Natural killer cell (primary cell): ENCODE results near the gene HORMAD2. TPM values are rescaled to one million over a fixed set of nuclear protein-coding genes. Genes with fewer than 3 reads are reported as not detected.

Experiments
- ATAC-seq, 3 donors: fragments of 150-1000 bp in 2 of 3; fragments of 200-7000 bp in 1 of 3; cut with Tn5 transposase; 1 replicate in 1 of 3; 2 replicates in 2 of 3; pipeline ENCODE4 v1.10.0; 2021; ENCODE audit warnings: mild to moderate bottlenecking in 2 of 3, moderate library complexity in 2 of 3
- DNase-seq, 2 donors: peaks; one replicate each; pipeline versions ENCODE4 v3.0.0 to v3.0.0-alpha.2; 2013 to 2021; ENCODE audit warnings: mixed read lengths in 1 of 2
- H3K27ac ChIP-seq: one replicate; pipeline ENCODE4 v1.5.1; 2013; ENCODE audit warnings: mild to moderate bottlenecking, low read length
- H3K27me3 ChIP-seq: one replicate; pipeline ENCODE4 v1.6.1; 2013; ENCODE audit warnings: low read length; ENCODE audit not compliant: control insufficient read depth, insufficient read depth
- H3K36me3 ChIP-seq: one replicate; pipeline ENCODE4 v1.6.1; 2013; ENCODE audit warnings: low read length; ENCODE audit not compliant: control insufficient read depth, insufficient read depth
- H3K4me1 ChIP-seq: one replicate; pipeline ENCODE4 v1.6.1; 2013; ENCODE audit warnings: low read length; ENCODE audit not compliant: control insufficient read depth, insufficient read depth
- H3K4me3 ChIP-seq: one replicate; pipeline ENCODE4 v1.5.1; 2013; ENCODE audit warnings: low read length
- H3K9me3 ChIP-seq: one replicate; pipeline ENCODE4 v1.6.1; 2013; ENCODE audit warnings: low read length; ENCODE audit not compliant: control insufficient read depth, insufficient read depth
- H3K27ac Mint-ChIP-seq, 2 donors: one replicate each; pipeline ENCODE4 v1.8.0; 2022; ENCODE audit warnings: mild to moderate bottlenecking in 2 of 2, mixed read lengths in 2 of 2, moderate library complexity in 1 of 2
- H3K27me3 Mint-ChIP-seq, 2 donors: one replicate each; pipeline ENCODE4 v1.8.0; 2022; ENCODE audit warnings: low read depth in 2 of 2, mixed read lengths in 2 of 2
- H3K36me3 Mint-ChIP-seq: one replicate; pipeline ENCODE4 v1.8.0; 2022; ENCODE audit warnings: mixed read lengths
- H3K4me1 Mint-ChIP-seq, 2 donors: one replicate each; pipeline ENCODE4 v1.8.0; 2022; ENCODE audit warnings: mixed read lengths in 2 of 2
- H3K4me3 Mint-ChIP-seq: one replicate; pipeline ENCODE4 v1.8.0; 2022; ENCODE audit warnings: mild to moderate bottlenecking, moderate library complexity, mixed read lengths
- H3K9me3 Mint-ChIP-seq, 2 donors: one replicate each; pipeline ENCODE4 v1.8.0; 2022; ENCODE audit warnings: mixed read lengths in 2 of 2
- CTCF ChIP-seq: fragments of 200-600 bp; IDR thresholded peaks from one replicate; pipeline ENCODE4 v1.8.0; 2022; ENCODE audit warnings: antibody characterized with exemption
- WGBS: methylation state at CpG from one replicate; pipeline ENCODE4 v1.1.7; 2013; ENCODE audit warnings: missing lambda C conversion rate; ENCODE audit not compliant: insufficient coverage; 5-methylcytosine and 5-hydroxymethylcytosine counted together
- intact Hi-C: fragments of 100-400 bp; cut with micrococcal nuclease; formaldehyde crosslinking; loops from one replicate; pipeline ENCODE4 v1.14.2; 2022
- total RNA-seq, 4 donors: library from RNA; stranded (reverse); fragments of 120-200 nt in 1 of 4; gene quantifications; one replicate each; pipeline versions ENCODE4 v1.2.3 to v1.2.4, GENCODE V29; 2013 to 2022

HORMAD2 gene
- total RNA-seq, 3 donors from 2014 or later (not counting 1 experiment from before 2014, with no cell fraction given), result not detected

GRCh38 chr22:30040499-30041260, 39.6 kb upstream of the HORMAD2 start:
- 82% methylated on average over 9 of the region's 11 CpGs for WGBS
- H3K9me3 Mint-ChIP-seq, result no peaks in the 10 kb centered on the region

GRCh38 chr22:30041475-30041874, 38.8 kb upstream of the HORMAD2 start:
- no peaks in the 10 kb centered on the region for H3K36me3 Mint-ChIP-seq
- Histone ChIP-seq H3K4me3 (no peak overlapping the region), H3K36me3 (no peaks in the 10 kb centered on the region), H3K4me1 (no peaks in the 10 kb centered on the region), H3K9me3 (no peaks in the 10 kb centered on the region), H3K27ac (no peak overlapping the region), H3K27me3 (no peaks in the 10 kb centered on the region)
- no peak overlapping the region for H3K4me3 Mint-ChIP-seq
- peaks cover 0 to 3% of the 10 kb centered on the region in 2 donors for H3K27me3 Mint-ChIP-seq
- intact Hi-C loops, result no loop called here
- DNase-seq (no peak), ATAC-seq (no peak)
- 94% methylated on average over 2 of the region's 2 CpGs for WGBS
- TF ChIP-seq CTCF, result no peak
- peaks cover 0 to 4% of the 10 kb centered on the region in 2 donors for H3K4me1 Mint-ChIP-seq
- no peaks in the 10 kb centered on the region for H3K9me3 Mint-ChIP-seq
- H3K27ac Mint-ChIP-seq, result peak overlapping the region in 1 of 2 donors; percentile 9

More at GRCh38 chr22:30040499-30041260, 39.6 kb upstream of the HORMAD2 start:
- H3K36me3 ChIP-seq, result no peaks in the 10 kb centered on the region
- H3K27me3 ChIP-seq, result no peaks in the 10 kb centered on the region
- Mint-ChIP-seq H3K36me3 (no peaks in the 10 kb centered on the region), H3K4me3 (no peak overlapping the region), H3K27ac (no peak overlapping the region), H3K4me1 (no peaks in the 10 kb centered on the region), H3K27me3 (peaks cover 0 to 3% of the 10 kb centered on the region in 2 donors)
- TF ChIP-seq CTCF, result no peak
- intact Hi-C loops, result no loop called here
- no peaks in the 10 kb centered on the region for H3K4me1 ChIP-seq
- ATAC-seq (no peak), DNase-seq (no peak)
- no peak overlapping the region for H3K4me3 ChIP-seq
- H3K9me3 ChIP-seq, result no peaks in the 10 kb centered on the region
- H3K27ac ChIP-seq, result no peak overlapping the region

GRCh38 chr22:30041881-30042280, 38.4 kb upstream of the HORMAD2 start:
- H3K4me1 ChIP-seq, result peaks cover under 1% of the 10 kb centered on the region
- H3K4me3 ChIP-seq, result no peak overlapping the region
- ATAC-seq (no peak), DNase-seq (no peak)
- no peaks in the 10 kb centered on the region for H3K36me3 ChIP-seq
- no peaks in the 10 kb centered on the region for H3K9me3 Mint-ChIP-seq
- no peaks in the 10 kb centered on the region for H3K36me3 Mint-ChIP-seq
- intact Hi-C loops, result no loop called here
- H3K9me3 ChIP-seq, result no peaks in the 10 kb centered on the region
- H3K27me3 Mint-ChIP-seq, result peaks cover 0 to 3% of the 10 kb centered on the region in 2 donors
- H3K27ac ChIP-seq, result no peak overlapping the region
- H3K4me3 Mint-ChIP-seq, result no peak overlapping the region
- 77% methylated on average over 1 of the region's 2 CpGs for WGBS
- no peak for TF ChIP-seq CTCF
- H3K4me1 Mint-ChIP-seq, result peaks cover 3 to 4% of the 10 kb centered on the region in 2 donors
- peak overlapping the region in 1 of 2 donors; percentile 9 for H3K27ac Mint-ChIP-seq
- H3K27me3 ChIP-seq, result no peaks in the 10 kb centered on the region
